T-helper 1 cell treated with Interleukin-12 subunit alpha and Interleukin-12 subunit beta and Interleukin-4 antibody, amounts not matched to agents 30 ng/mL and 1 ng/mL, for 36 hours (primary cell): ENCODE measurements around the gene NEDD4. TPM values are rescaled to one million over a fixed set of nuclear protein-coding genes. Genes with fewer than 3 reads are reported as not detected.
"Not testable (repeated sequence)": the region's sequence is repeated elsewhere in the genome, so short reads cannot be mapped to it uniquely, and the experiment has no call there.

Experiments
- intact Hi-C: fragments of 100-400 bp; cut with micrococcal nuclease; formaldehyde crosslinking; loops from one replicate; pipeline ENCODE4 v1.15.1; 2024
- total RNA-seq: library from RNA; stranded (reverse); gene quantifications from 2 replicates; pipeline ENCODE4 v1.2.3, GENCODE V29; 2022

NEDD4 gene
- total RNA-seq = 11.4 and 11.6 TPM in 2 replicates

- intact Hi-C loops = loop anchor here (1.0 to 5.0 kb wide), 5 partner anchors 50 to 434 kb away; partner anchors contain the start of gene TEX9
Observed at GRCh38 chr15:55993111-55993803, at the start of gene NEDD4. NEDD4 (minus strand) TSS chr15:55993612; CDS start chr15:55993555, 57 bp downstream.

GRCh38 chr15:56042498-56042897 is 49.1 kb upstream of the NEDD4 start:
- intact Hi-C loops = loop anchor here (5.0 kb wide), 3 partner anchors 325 to 725 kb away; partner anchors contain the start of genes CCPG1, PIERCE2, PIGB and PIGBOS1

GRCh38 chr15:56042031-56042430 is 48.6 kb upstream of the NEDD4 start:
- intact Hi-C loops = loop anchor here (5.0 kb wide), 3 partner anchors 325 to 725 kb away; partner anchors contain the start of genes CCPG1, PIERCE2, PIGB and PIGBOS1

- intact Hi-C loops = loop anchor here (5.0 kb wide), 3 partner anchors 327 to 723 kb away; partner anchors contain the start of genes CCPG1, PIERCE2, PIGB and PIGBOS1
Observed at GRCh38 chr15:56040081-56041035, 46.9 kb upstream of the NEDD4 start.

GRCh38 chr15:56038707-56039106 is 45.3 kb upstream of the NEDD4 start:
- intact Hi-C loops = no loop called here

- intact Hi-C loops = no loop called here
Observed at GRCh38 chr15:56038015-56038414, 44.6 kb upstream of the NEDD4 start.

- intact Hi-C loops = no loop called here
Observed at GRCh38 chr15:56036546-56037067, 43.2 kb upstream of the NEDD4 start.

- intact Hi-C loops = loop anchor here (2.0 kb wide), 1 partner anchor 18 kb away; no protein-coding TSS in a partner anchor
Observed at GRCh38 chr15:56035166-56035565, 41.8 kb upstream of the NEDD4 start.

- intact Hi-C loops = loop anchor here (2.0 kb wide), 1 partner anchor 18 kb away; no protein-coding TSS in a partner anchor
Observed at GRCh38 chr15:56034514-56034913, 41.1 kb upstream of the NEDD4 start.

GRCh38 chr15:56032373-56032772 is 39.0 kb upstream of the NEDD4 start:
- intact Hi-C loops = no loop called here

GRCh38 chr15:56031836-56032235 is 38.4 kb upstream of the NEDD4 start:
- intact Hi-C loops = no loop called here

GRCh38 chr15:56031402-56031801 is 38.0 kb upstream of the NEDD4 start:
- intact Hi-C loops = no loop called here

GRCh38 chr15:56028430-56028829 is 35.0 kb upstream of the NEDD4 start:
- intact Hi-C loops = no loop called here

- intact Hi-C loops = not testable (repeated sequence)
Observed at GRCh38 chr15:56023160-56023559, 29.7 kb upstream of the NEDD4 start.

GRCh38 chr15:56019819-56020486 is 26.5 kb upstream of the NEDD4 start:
- intact Hi-C loops = no loop called here

GRCh38 chr15:56019060-56019793 is 25.8 kb upstream of the NEDD4 start:
- intact Hi-C loops = no loop called here

GRCh38 chr15:56017920-56018319 is 24.5 kb upstream of the NEDD4 start:
- intact Hi-C loops = no loop called here

GRCh38 chr15:56017511-56017910 is 24.1 kb upstream of the NEDD4 start:
- intact Hi-C loops = no loop called here

GRCh38 chr15:56016281-56016680 is 22.9 kb upstream of the NEDD4 start:
- intact Hi-C loops = no loop called here

GRCh38 chr15:56014677-56015076 is 21.3 kb upstream of the NEDD4 start:
- intact Hi-C loops = no loop called here
